ENCODE results near the gene PCNT. TPM values are rescaled to one million over a fixed set of nuclear protein-coding genes. Genes with fewer than 3 reads are reported as not detected.

PCNT gene
- total and polyA plus RNA-seq, 10 donors = 6.4 to 43.7 (median 35.4) TPM

DNA sequence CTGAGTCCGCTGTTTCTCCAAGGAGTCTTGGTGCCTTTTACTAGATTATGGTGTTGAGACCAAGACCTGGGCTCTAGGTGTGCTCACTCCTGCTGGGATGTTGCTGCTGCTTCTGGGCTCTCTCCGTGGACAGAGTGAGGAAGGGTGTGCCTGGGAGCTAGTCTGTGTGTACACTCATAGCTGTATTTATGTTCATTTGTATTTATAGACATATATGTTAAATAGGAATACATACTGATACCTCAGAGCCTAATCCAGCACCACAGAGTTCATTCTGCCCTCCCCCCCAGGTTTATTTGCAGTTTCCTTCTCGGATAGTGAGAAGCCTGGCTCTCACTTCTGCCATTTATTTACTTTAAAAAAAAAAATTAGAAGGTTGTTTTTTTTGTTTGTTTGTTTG, 12.6 kb downstream of the PCNT start:
- Histone ChIP-seq H3K27ac (no peak overlapping the region), H3K4me3 (no peak overlapping the region), H3K9me3 (no peaks in the 10 kb centered on the region), H3K27me3 (replicated peaks in 1 of 7) (no peaks in the 10 kb centered on the region), H3K4me1 (no peaks in the 10 kb centered on the region), H3K36me3 (peaks cover 0 to 93% (median 44%) of the 10 kb centered on the region in 6 donors)
- intact Hi-C loops (cut with DNase I; ENCODE audit: low total_unique reads) = no loop called here
- TF ChIP-seq POLR2AphosphoS5 (IDR thresholded peaks at IDR 0.05) = no peak
- no peak for TF ChIP-seq POLR2A (IDR thresholded peaks at IDR 0.05)
- TF ChIP-seq, protein P1, sequence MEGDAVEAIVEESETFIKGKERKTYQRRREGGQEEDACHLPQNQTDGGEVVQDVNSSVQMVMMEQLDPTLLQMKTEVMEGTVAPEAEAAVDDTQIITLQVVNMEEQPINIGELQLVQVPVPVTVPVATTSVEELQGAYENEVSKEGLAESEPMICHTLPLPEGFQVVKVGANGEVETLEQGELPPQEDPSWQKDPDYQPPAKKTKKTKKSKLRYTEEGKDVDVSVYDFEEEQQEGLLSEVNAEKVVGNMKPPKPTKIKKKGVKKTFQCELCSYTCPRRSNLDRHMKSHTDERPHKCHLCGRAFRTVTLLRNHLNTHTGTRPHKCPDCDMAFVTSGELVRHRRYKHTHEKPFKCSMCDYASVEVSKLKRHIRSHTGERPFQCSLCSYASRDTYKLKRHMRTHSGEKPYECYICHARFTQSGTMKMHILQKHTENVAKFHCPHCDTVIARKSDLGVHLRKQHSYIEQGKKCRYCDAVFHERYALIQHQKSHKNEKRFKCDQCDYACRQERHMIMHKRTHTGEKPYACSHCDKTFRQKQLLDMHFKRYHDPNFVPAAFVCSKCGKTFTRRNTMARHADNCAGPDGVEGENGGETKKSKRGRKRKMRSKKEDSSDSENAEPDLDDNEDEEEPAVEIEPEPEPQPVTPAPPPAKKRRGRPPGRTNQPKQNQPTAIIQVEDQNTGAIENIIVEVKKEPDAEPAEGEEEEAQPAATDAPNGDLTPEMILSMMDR (IDR thresholded peaks at IDR 0.05 in 8 of 11, conservative IDR thresholded peaks at IDR 0.05 in 3 of 11) = no peak
- no peak for DNase-seq
- 96 to 99% (median 98%) methylated on average over 3 of the region's 3 CpGs for WGBS, 5 donors

DNA sequence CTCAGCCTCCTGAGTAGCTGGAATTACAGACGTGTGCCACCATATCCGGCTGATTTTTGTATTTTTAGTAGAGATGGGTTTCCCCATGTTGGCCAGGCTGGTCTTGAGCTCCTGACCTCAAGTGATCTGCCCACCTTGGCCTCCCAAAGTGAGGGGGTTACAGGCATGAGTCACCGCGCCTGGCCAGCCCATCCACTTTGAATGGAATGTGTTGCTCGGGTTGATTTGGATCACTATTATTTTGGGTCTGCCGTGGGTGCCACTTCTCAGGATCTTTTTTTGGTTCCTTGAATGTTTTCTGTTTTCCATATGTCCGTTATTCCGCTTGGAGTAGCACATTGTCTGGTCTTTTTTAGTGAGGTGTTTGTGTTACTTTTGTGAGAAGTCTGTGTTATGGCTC, 17.0 kb downstream of the PCNT start:
- Histone ChIP-seq H3K27ac (no peak overlapping the region), H3K27me3 (replicated peaks in 1 of 7) (no peaks in the 10 kb centered on the region), H3K9me3 (no peaks in the 10 kb centered on the region), H3K4me3 (no peak overlapping the region), H3K36me3 (peaks cover 0 to 95% (median 39%) of the 10 kb centered on the region in 6 donors), H3K4me1 (no peaks in the 10 kb centered on the region)
- no peak for DNase-seq
- WGBS, 5 donors = 94 to 98% (median 96%) methylated on average over 8 of the region's 8 CpGs
- intact Hi-C loops (cut with DNase I; ENCODE audit: low total_unique reads) = no loop called here
- TF ChIP-seq POLR2AphosphoS5 (IDR thresholded peaks at IDR 0.05) (no peak), POLR2A (IDR thresholded peaks at IDR 0.05) (no peak)
- TF ChIP-seq, protein P1 (IDR thresholded peaks at IDR 0.05 in 8 of 11, conservative IDR thresholded peaks at IDR 0.05 in 3 of 11) = no peak

- Histone ChIP-seq H3K36me3 (peaks cover 8 to 95% (median 43%) of the 10 kb centered on the region in 6 donors), H3K9me3 (no peaks in the 10 kb centered on the region), H3K27me3 (replicated peaks in 1 of 7) (no peaks in the 10 kb centered on the region), H3K4me3 (no peak overlapping the region), H3K4me1 (no peaks in the 10 kb centered on the region), H3K27ac (no peak overlapping the region)
- intact Hi-C loops (cut with DNase I; ENCODE audit: low total_unique reads) = no loop called here
- 90 to 96% (median 96%) methylated on average over 20 of the region's 20 CpGs for WGBS, 5 donors
- TF ChIP-seq, protein P1 (IDR thresholded peaks at IDR 0.05 in 8 of 11, conservative IDR thresholded peaks at IDR 0.05 in 3 of 11) = no peak
- TF ChIP-seq POLR2AphosphoS5 (IDR thresholded peaks at IDR 0.05) = no peak
- TF ChIP-seq POLR2A (IDR thresholded peaks at IDR 0.05) = no peak
- DNase-seq = no peak
These were observed 20.4 kb downstream of the PCNT start for GRCh38 chr21:46344219-46344915.

- Histone ChIP-seq H3K27me3 (replicated peaks in 1 of 7) (no peaks in the 10 kb centered on the region), H3K4me1 (no peaks in the 10 kb centered on the region), H3K27ac (no peak overlapping the region), H3K36me3 (peaks cover 8 to 95% (median 58%) of the 10 kb centered on the region in 6 donors), H3K4me3 (no peak overlapping the region), H3K9me3 (no peaks in the 10 kb centered on the region)
- WGBS, 5 donors = 94 to 97% (median 96%) methylated on average over 14 of the region's 14 CpGs
- DNase-seq = no peak
- intact Hi-C loops (cut with DNase I; ENCODE audit: low total_unique reads) = no loop called here
- TF ChIP-seq POLR2AphosphoS5 (IDR thresholded peaks at IDR 0.05) = no peak
- TF ChIP-seq POLR2A (IDR thresholded peaks at IDR 0.05) = no peak
- TF ChIP-seq, protein P1 (IDR thresholded peaks at IDR 0.05 in 8 of 11, conservative IDR thresholded peaks at IDR 0.05 in 3 of 11) = no peak
These were observed 21.9 kb downstream of the PCNT start for GRCh38 chr21:46345861-46346260.

Measured in spleen (tissue), 11 donors.